ENCODE measurements around the gene DEFB131A.
"Not testable (repeated sequence)": the region's sequence is repeated elsewhere in the genome, so short reads cannot be mapped to it uniquely, and the experiment has no call there.

- not testable (repeated sequence) for TF ChIP-seq EZH2phosphoT487 (IDR thresholded peaks at IDR 0.05; ENCODE audit: low read depth, severe bottlenecking, unreplicated experiment); EZH2 (IDR thresholded peaks at IDR 0.05; ENCODE audit: borderline replicate concordance)
Measured at GRCh38 chr4:9454284-9454683, 10.1 kb downstream of the DEFB131A start.
